Colon (tissue), 2 donors: Measurements from ENCODE around the gene ODAD3.
"Not testable (repeated sequence)": the region's sequence is repeated elsewhere in the genome, so short reads cannot be mapped to it uniquely, and the experiment has no call there.

ENCODE experiments used
- FAIRE-seq: peaks from 2 replicates; lab custom pipeline; 2012; peaks lifted over from hg19 to GRCh38; lab: Jason Lieb, UNC
- donor health status: control.
- donor health status: control.

The ODAD3 gene

GRCh38 chr19:11460207-11460606 lies 25.3 kb upstream of the ODAD3 start:
- no peak for FAIRE-seq

DNA sequence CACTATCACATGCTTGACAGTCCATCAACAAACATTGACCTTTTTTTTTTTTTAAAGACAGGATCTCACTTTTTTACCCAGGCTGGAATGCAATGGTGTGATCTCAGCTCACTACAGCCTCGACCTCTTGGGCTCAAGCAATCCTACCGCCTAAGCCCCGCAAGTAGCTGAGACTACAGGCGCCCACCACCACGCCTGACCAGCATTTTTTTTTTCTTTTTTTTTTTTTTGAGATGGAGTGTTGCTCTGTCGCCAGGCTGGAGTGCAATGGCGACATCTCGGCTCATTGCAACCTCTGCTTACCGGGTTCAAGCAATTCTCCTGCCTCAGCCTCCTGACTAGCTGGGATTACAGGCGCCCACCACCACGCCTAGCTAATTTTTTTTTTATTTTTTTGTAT lies 24.0 kb upstream of the ODAD3 start:
- not testable (repeated sequence) for FAIRE-seq

DNA sequence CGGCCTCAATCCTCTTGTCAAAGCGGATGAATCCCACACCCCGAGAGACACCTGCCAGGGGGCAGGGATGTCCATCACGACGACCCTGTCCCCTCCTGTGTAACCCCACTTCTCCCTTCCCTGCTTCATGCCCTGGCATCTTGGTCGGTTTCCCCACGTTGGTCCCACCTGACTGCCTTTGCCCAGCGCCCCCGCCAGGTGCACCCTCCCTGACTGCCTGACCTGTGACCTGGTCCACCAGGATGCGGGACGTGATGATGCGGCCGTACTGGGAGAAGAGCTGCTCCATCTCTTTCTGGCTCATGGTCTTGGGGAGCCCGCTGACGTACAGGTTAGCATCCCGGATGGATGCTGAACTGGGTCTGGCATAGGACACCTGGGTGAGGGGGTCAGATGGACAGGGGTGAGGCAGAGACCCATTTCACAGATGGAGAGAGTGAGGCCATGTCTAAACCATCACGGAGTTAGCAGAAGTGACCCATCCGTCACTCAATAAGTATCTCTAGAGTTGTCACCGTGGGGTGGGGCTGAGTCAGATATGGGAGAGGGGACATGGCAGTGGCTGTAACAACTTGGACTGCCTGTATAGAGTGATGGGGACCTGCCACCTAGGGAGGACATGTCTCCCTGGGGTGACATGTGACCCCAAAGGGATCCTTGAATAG lies 23.4 kb upstream of the ODAD3 start:
- FAIRE-seq = no peak

DNA sequence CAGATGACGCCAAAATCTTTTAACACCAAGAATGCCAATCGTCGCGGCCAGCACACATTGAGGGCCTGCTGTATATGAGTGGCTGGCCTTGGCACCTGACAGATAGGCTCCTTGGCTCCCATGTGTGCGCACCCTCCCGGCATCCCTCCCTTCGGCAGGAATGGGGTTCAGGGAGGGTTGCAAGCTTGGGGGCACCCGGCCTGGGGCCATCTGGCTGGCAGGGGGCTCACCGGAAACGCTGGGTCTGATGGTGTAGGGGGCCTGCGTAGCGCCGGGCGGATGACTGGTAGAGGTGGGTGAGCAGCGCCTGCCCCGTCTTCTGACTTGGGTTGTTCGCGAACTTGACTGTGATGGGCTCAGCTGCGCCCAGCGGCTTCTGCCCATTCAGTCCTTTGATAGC lies 22.9 kb upstream of the ODAD3 start:
- FAIRE-seq = no peak

DNA sequence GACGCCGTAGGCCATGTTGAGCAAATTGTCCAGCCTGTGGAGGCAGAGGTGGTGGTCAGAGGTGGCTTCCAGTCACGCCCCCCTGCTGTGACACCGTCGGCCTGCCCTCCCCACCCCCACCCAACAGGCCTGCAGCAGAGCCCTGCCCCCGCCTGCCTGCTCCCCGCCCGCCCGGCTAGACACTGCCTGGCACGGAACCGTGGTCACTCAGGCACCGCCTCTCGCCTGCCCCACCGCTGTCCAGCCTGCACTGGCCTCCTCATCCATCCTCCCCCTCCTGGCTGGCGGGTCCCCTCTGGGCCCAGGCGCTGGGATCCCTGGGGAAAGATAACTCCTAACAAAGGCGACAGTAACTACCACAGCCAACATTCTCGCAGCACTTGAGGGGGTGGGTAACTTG lies 22.2 kb upstream of the ODAD3 start:
- no peak for FAIRE-seq

DNA sequence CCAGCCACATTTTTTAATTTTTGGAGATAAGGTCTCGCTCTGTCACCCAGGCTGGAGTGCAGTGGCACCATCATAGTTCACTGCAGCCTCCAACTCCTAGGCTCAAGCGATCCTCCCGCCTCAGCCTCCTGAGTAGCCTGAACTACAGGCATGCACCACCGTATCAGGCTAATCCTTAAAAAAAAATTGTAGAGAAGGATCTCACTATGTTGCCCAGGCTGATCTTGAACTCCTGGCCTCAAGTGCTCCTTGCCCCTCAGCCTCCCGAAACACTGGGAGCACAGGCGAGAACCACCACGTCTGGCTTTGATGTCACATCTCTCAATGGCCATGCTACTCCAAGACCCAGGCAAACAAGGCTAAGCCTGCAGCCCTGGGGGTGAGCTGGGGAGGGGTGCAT lies 21.7 kb upstream of the ODAD3 start:
- no peak for FAIRE-seq

GRCh38 chr19:11455233-11455554 lies 20.3 kb upstream of the ODAD3 start:
- FAIRE-seq = not testable (repeated sequence)

- FAIRE-seq = no peak
These were observed 18.8 kb upstream of the ODAD3 start for GRCh38 chr19:11453468-11454341.

DNA sequence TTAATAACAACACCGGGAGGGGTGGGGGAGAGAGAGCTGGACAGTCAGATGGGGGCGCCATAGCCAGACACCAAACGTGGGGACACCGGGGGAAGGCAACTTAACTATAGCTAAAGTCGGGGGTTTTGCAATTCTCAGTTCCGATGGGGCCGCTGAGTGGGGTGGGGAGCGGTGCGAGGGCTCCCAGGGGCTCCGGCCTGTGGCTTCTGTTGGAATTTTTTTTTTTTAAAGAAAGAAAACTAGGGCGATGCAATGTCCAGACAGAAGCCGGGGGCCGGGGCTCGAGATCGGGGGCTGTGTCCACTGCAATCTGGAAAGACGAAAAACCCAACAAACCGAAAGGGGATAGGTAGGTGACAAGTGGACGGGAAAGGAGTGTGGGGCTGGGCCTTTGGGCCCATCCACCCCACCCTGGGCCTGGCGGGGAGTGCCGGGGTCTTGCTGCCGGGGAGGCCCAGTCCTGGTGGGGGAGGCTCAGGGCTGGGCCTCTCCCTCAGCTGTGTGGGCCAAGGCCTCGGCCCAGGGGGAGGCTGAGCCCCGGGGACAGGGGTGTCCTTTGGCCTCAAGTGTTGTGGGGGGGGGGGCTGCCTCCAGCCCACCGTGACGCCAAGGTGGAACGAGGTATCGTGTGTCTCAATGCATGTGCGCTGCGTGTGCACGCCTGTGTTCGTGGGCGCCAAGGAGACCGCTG lies 17.8 kb upstream of the ODAD3 start:
- FAIRE-seq = no peak

DNA sequence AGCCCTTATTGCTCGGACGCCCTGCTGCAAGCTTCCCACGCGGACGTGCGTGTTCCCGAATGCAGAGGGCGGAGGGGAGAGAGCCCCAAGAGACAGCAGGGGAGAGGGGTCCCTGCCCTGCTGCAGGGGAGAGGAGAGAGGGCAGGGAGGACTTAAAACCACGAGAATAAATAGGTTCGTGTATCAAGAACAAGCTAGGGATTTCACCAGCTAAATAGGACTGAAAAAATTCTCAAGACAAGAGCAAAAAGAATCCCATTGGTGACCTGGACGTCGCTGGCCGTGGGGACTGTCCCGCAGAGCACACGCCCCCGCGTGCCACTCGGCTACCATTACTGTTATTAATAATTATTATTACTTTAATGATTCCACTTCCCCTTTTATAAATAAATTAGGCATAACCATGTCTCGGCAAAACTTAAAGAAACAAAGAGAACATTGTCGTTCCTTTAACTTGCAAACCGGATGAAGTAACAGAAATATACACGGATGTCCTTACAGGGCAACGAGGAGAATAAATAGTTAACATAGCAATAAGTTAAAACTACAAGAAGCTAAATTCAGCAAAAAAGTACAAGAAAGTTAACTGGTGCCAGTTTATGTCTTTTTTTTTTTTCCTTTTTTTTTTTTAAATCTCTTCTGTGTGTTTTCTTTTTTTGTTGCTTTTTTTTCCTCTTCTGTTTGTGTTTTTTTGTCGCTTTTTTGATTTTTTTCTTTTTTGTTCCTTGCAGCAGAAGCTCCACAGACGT lies 17.1 kb upstream of the ODAD3 start:
- FAIRE-seq = no peak

DNA sequence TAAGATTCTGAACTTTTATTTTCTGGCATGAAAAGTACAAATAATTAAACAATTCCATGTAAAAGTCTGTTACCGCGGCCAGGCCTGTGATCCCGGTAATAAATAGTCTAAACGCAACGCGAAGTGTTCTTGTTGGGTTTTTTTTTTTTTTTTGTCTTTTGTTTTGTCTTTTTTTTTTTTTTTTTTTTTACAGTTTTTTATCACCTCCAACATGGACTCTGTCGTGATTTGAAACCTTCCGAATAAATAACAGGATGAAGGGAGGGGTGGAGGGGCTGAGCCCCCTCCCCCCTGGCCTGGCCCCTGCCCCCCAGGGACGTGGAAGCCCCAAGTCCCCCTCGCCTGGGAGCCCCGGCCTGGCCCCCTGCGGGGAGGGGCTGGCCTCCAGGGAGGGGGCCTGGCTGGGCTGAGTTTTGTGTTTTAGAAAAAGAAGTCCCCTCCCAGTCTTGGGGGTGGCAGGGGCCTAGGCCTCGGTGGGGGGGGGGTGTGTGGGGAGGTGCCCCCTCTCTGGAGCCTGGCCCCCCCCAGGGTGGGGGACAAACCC lies 16.5 kb upstream of the ODAD3 start:
- no peak for FAIRE-seq

GRCh38 chr19:11450570-11451326 lies 15.8 kb upstream of the ODAD3 start:
- no peak for FAIRE-seq

GRCh38 chr19:11448923-11449554 lies 14.1 kb upstream of the ODAD3 start:
- no peak for FAIRE-seq

DNA sequence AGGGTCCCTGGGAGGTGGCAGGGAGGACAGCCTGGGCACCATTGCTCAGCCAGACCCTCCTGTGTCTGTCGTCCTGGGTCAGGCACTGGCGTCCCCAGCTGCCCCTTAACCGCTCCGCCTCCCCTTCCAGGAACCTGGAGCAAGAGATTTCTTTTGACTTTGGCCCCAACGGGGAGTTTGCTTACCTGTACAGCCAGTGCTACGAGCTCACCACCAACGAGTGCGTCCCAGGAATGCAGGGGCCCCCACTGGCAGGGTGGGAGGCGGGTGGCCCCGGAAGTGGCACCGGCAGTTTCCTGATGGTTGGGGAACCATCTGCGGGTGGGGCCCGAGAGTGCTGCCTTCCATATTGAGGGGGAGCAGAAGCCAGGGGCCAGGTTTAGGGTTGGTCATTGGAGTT lies 13.5 kb upstream of the ODAD3 start:
- FAIRE-seq = no peak

GRCh38 chr19:11447347-11448262 lies 12.7 kb upstream of the ODAD3 start:
- no peak for FAIRE-seq

- no peak for FAIRE-seq
These were observed 11.9 kb upstream of the ODAD3 start for GRCh38 chr19:11446652-11447301.

DNA sequence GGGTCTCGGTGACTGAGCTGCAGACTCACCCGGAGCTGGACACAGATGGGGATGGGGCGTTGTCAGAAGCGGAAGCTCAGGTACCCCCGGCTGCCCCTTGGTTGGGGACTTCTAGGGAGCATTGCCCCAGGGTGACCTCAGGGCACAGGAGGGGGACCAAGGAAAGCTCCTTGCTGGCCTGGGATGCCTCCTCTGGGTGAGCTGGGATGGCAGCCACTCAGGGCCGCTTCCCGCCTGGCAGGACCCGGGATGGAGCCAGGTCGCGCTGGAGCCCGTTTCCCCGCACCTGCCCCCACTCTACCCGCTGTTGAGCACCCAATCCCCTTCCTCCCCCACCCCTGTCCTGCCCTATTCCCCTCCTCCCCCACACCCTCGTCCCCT lies 11.3 kb upstream of the ODAD3 start:
- FAIRE-seq = no peak

DNA sequence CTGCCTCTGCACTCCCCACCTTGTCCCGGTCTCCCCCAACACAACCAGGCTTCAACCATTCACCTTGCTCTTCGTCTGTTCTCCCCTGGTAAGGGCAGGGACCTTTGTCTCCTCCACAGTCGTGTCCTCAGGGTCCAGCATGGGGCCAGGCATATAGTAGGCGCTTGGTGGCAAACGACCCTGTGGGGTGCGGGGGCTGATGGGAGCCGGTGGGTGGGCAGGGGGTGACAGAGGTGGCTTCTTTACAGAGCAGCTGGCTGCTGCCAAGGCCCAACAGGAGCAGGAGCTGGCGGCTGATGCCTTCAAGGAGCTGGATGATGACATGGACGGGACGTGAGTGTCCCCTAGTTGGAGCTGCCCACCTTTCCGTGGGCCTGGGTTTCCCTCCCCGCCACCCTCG lies 10.2 kb upstream of the ODAD3 start:
- FAIRE-seq = no peak

DNA sequence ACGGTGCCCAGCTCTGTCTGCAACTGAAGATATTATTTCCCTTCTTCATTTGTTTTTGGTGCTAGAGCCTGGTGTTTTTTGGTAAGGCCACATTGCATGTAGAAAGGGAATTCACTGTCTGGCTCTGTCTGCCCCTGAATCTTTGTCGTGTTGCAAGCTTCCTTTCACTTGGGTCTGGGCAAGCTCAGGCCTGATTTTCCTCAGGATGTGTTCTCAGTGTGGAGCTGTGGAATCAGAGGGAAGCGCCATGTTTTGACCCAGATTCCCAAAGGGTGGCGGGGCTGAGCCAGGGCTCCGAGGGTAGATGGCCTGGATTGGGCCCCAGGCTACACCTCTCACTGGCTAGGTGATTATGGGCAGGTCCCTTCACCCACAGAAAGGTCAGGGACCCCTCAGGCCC lies 9.1 kb upstream of the ODAD3 start:
- FAIRE-seq = no peak
